HG03354 (cell line): ENCODE data around the gene RBPMS2.

Source experiments
- ATAC-seq: cut with Tn5 transposase; IDR thresholded peaks from one replicate; pipeline ENCODE4 v1.9.1; 2021; ENCODE audit warnings: mild to moderate bottlenecking; ENCODE audit not compliant: unreplicated experiment, poor library complexity, severe bottlenecking

The RBPMS2 gene

DNA sequence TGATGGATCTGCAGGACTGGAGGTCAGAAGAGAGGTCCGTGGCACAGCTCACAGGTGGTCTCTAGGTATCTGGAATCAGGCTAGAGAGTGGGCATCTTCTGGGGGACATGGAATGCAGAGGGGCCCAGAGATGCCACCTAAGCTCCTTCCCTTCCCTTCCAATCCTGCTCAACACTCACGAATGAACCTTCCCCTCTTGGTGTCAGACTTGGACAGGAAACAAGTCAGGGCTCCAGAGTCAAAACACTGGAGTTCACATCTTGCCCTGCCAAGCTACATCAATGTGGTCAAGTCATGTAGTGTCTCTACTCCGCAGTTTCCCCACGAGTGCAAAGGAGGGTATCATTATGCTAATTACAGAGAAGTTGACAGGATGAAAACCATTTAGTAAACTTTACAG, 16.0 kb upstream of the RBPMS2 start:
- no peak for ATAC-seq

DNA sequence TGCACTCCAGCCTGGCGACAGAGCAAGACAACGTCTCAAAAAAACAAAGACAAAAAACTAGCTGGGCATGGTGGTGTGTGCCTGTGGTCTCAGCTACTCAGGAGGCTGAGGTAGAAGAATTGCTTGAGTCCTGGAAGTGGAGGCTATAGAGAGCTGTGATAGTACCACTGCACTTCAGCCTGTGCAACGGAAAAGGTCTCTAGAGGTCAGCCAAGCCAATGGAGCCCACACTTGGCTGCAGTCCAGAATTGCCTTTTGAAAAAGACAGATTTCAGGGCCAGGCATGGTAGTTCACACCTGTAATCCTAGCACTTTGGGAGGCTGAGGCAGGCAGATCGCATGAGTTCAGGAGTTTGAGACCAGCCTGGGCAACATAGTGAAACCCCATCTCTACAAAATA, 8.4 kb upstream of the RBPMS2 start:
- no peak for ATAC-seq

- ATAC-seq: no peak
Observed at GRCh38 chr15:64782751-64783150, 7.4 kb upstream of the RBPMS2 start.

GRCh38 chr15:64781299-64781698, 5.9 kb upstream of the RBPMS2 start:
- ATAC-seq: no peak

DNA sequence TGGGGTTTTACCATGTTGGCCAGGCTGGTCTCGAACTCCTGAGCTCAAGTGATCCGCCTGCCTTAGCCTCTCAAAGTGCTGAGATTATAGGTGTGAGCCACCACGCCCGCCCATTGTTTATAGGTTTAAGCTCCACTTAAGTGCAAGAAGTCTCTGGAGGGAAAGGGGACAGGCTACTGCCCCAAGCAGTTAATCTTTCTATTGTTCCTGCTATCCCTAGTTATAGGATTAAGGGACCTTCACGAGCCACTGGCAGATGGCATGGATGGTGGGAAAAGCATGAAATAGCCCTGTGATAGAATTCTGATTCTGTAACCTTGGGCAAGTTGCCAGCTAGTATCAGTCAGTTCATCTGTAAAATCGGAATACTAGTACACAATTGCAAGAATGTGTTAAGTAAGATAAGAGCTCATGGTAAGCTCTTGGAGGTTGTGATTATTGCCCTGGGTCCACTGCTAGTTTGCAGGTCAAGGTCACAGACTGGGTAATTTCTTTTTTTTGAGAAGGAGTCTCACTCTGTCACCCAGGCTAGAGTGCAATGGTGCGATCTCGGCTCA, 5.3 kb upstream of the RBPMS2 start:
- no peak for ATAC-seq

DNA sequence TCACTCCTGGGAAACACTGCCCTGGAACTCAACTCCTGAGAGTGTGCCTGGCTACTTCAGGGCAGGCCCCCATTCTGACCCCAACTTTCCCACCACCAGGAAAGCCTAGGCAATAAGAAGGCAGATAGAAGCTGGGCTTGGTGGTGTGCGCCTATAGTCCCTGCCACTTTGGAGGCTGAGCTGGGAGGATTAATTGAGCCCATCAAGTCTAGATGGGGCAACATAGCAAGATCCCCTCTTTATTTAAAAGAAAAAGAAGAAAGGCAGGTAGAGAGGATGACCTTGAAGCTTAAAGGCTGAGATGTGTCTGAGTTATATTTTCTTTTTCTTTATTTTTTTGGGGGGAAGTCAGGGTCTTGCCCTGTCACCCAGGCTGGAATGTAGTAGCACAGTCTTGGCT, 4.2 kb upstream of the RBPMS2 start:
- no peak for ATAC-seq

- no peak for ATAC-seq
Observed at GRCh38 chr15:64779024-64779423, 3.6 kb upstream of the RBPMS2 start.

DNA sequence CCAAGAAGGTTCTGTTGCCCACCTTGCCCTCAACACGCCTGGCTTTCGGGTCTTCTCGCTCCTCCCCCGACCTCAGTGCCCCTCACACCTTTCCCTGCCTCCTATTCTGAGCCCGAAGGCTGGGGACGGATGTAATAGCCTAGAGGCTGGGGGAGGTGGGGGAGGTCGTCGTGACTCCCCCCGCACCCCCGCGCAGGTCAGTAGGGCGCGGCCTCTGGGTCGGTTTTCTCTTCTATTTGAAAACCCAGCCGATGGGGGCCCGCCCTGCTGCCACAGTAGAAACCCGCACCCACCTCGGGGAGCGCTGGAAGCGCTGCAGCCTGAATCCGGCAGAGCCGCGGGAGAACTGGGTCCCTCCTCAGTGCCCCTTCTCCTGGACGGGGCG, 1.0 kb upstream of the RBPMS2 start:
- ATAC-seq: no peak

GRCh38 chr15:64774629-64775493, 528 bp downstream of the RBPMS2 start:
- ATAC-seq: no peak

- ATAC-seq: no peak
Observed at GRCh38 chr15:64774037-64774628, 1.3 kb downstream of the RBPMS2 start.

DNA sequence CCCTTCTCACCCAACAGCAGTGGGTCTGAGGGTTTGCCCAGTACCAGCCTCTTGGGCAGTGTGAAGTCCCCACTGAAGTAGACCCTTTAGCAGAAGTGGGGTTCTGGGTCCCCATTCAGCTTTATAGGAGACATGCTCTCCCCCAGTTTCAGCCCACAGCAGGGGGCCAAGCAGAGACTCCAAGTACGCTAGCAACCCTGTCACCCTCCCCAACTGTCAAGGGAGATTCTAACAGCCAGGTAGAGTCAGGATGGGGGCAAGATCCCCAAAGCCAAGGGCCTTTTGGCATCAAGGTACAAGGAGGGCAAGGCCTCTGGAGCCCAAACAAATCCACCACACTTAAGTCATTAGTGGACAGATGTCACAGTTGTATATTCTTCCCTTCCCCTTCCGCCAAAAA, 1.8 kb downstream of the RBPMS2 start:
- no peak for ATAC-seq

DNA sequence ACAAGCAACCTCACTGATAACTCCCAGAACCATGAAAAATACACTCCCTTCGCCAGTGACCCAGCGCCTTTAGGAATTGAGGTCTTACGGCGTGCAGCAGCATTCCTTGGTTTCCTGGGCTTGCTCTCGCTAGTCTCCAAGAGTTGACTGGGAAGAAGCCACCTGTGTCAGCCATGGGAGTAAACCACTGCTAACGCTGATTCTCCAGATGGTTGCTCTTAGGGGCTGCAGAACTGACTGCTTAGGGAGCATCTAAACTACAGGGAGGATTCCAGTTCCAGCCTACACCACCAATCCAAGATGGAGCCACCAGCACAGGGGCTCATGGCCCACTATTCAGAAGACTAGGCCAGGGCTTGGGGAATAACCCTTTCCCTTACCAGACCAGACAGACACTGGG, 2.4 kb downstream of the RBPMS2 start:
- no peak for ATAC-seq

GRCh38 chr15:64772488-64772887, 2.9 kb downstream of the RBPMS2 start:
- no peak for ATAC-seq

DNA sequence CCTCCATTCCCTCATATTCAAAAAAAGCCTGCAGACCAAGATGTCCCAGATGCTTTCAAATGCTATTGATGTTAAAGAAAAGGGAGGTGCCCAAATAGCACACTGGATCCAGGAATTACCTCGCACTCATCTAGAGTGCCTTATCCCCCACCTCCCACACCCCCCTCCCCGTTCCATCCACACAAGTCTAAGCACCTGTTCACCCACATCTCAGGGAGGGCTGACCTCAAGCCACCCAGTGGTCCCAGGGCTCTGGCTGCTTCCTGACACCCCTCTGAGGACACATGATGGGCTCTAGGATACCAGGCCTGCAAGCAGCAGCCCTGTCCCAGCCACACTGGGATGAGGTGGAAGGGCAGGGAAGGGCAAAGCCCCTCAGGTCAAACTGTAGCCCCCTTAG, 4.8 kb downstream of the RBPMS2 start:
- ATAC-seq: no peak

GRCh38 chr15:64767203-64767602, 8.2 kb downstream of the RBPMS2 start:
- ATAC-seq: no peak

- ATAC-seq: no peak
Observed at GRCh38 chr15:64766058-64766457, 9.3 kb downstream of the RBPMS2 start.

- no peak for ATAC-seq
Observed at GRCh38 chr15:64763874-64764273, 11.5 kb downstream of the RBPMS2 start.

GRCh38 chr15:64763462-64763861, 11.9 kb downstream of the RBPMS2 start:
- no peak for ATAC-seq

GRCh38 chr15:64763021-64763420, 12.4 kb downstream of the RBPMS2 start:
- no peak for ATAC-seq

DNA sequence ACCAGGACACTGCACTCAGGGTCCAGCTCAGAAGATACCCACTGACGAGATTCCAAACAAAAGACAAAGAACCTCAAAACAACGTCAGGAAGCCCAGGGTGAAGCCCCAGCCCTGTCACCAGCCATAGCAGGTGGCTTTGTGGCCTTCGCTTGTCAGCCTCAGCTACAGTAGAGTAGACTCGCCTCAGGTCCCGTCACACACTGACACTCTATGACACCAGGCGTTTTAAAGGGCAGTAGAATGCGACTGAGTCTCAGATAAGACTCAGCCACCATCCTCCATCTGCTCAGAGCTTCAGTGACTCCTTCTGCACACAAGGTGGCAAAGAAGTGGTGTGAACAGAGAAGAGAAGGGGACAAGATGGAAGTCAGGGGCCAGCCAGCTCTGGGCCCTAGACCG, 12.8 kb downstream of the RBPMS2 start:
- ATAC-seq: no peak

- ATAC-seq: no peak
Observed at GRCh38 chr15:64761156-64761555, 14.2 kb downstream of the RBPMS2 start.
